PC-9 (cell line): ENCODE measurements around the gene ESPN. TPM values are rescaled to one million over a fixed set of nuclear protein-coding genes. Genes with fewer than 3 reads are reported as not detected.
A peak's percentile ranks its signal among the peaks of the same experiment; 100 is the strongest.

Experiments used
- BruUV-seq: library from RNA; stranded (reverse); fragments of 400-500 nt; replicated peaks from 2 replicates; lab custom pipeline; 2021; lab: Mats Ljungman, UMichigan
- CTCF ChIA-PET: fragments of 300-600 bp; sonication (Branson Sonifier 250); formaldehyde crosslinking; loops from one replicate; lab custom pipeline; 2022; ENCODE audit warnings: antibody characterized with exemption; lab: Charles Lee
- POLR2A ChIA-PET: fragments of 300-600 bp; sonication (Branson Sonifier 250); formaldehyde crosslinking; loops from one replicate; lab custom pipeline; 2022; ENCODE audit warnings: antibody characterized with exemption; ENCODE audit not compliant: unreplicated experiment; lab: Charles Lee
- DNase-seq, 2 experiments: peaks; one replicate each; pipeline versions ENCODE4 v3.0.0 to v3.0.0-alpha.2; 2015 to 2022; ENCODE audit warnings: mixed read lengths in 1 of 2
- H2AFZ ChIP-seq: fragments of 200-600 bp; sonication (generic); 2 replicates; pipeline ENCODE4 v1.8.1; 2017; ENCODE audit warnings: antibody characterized with exemption
- H3F3A ChIP-seq: fragments of 200-600 bp; sonication (generic); 2 replicates; pipeline ENCODE4 v1.8.1; 2017; ENCODE audit warnings: antibody characterized with exemption, mild to moderate bottlenecking, low read depth; ENCODE audit not compliant: insufficient read depth
- H3K27ac ChIP-seq: fragments of 200-600 bp; sonication (generic); 2 replicates; pipeline ENCODE4 v1.6.1; 2016; ENCODE audit warnings: mixed run types
- H3K27me3 ChIP-seq: fragments of 200-600 bp; sonication (generic); 2 replicates; pipeline ENCODE4 v1.6.1; 2016; ENCODE audit warnings: low read depth, mixed run types; ENCODE audit not compliant: insufficient read depth
- H3K36me3 ChIP-seq: fragments of 200-600 bp; sonication (generic); 2 replicates; pipeline ENCODE4 v1.6.1; 2016; ENCODE audit warnings: low read depth, mixed run types
- H3K4me1 ChIP-seq: fragments of 200-600 bp; sonication (generic); replicated peaks from 2 replicates; pipeline ENCODE4 v1.6.1; 2016; ENCODE audit warnings: mixed run types; ENCODE audit not compliant: insufficient read depth
- H3K4me2 ChIP-seq: fragments of 200-600 bp; sonication (generic); 2 replicates; pipeline ENCODE4 v1.6.1; 2017; ENCODE audit warnings: mixed run types
- H3K4me3 ChIP-seq: fragments of 200-600 bp; sonication (generic); 2 replicates; pipeline ENCODE4 v1.6.1; 2016; ENCODE audit warnings: mixed run types
- H3K79me2 ChIP-seq: fragments of 200-600 bp; sonication (generic); 2 replicates; pipeline ENCODE4 v1.6.1; 2017; ENCODE audit warnings: low read depth, mixed run types
- H3K9me2 ChIP-seq: fragments of 200-600 bp; sonication (generic); 2 replicates; pipeline ENCODE4 v1.8.1; 2017; ENCODE audit warnings: mild to moderate bottlenecking; ENCODE audit not compliant: insufficient read depth
- H3K9me3 ChIP-seq: fragments of 200-600 bp; sonication (generic); 2 replicates; pipeline ENCODE4 v1.8.1; 2016; ENCODE audit warnings: low read depth; ENCODE audit not compliant: insufficient read depth
- H4K20me1 ChIP-seq: fragments of 200-600 bp; sonication (generic); 2 replicates; pipeline ENCODE4 v1.8.1; 2017; ENCODE audit not compliant: insufficient read depth
- CTCF ChIP-seq: fragments of 200-600 bp; sonication (generic); conservative IDR thresholded peaks from 2 replicates; pipeline ENCODE4 v1.6.1; 2017; ENCODE audit warnings: mixed run types, antibody characterized with exemption, mild to moderate bottlenecking, moderate library complexity
- EZH2 ChIP-seq: fragments of 200-600 bp; sonication (generic); IDR thresholded peaks from 2 replicates; pipeline ENCODE4 v1.8.0; 2017; ENCODE audit warnings: antibody characterized with exemption, low read depth
- intact Hi-C: fragments of 100-400 bp; cut with micrococcal nuclease; formaldehyde crosslinking; loops from one replicate; pipeline ENCODE4 v1.10.0; 2022; ENCODE audit not compliant: unreplicated experiment
- total RNA-seq: library from RNA; stranded (reverse); gene quantifications from 2 replicates; pipeline ENCODE4 v1.2.3, GENCODE V29; 2021

Gene ESPN
- total RNA-seq, 1 experiment from 2014 or later = 18.6 TPM

GRCh38 chr1:6470132-6471085 is 45.8 kb downstream of the ESPN start:
- Histone ChIP-seq H2AFZ (no peak overlapping the region), H3K36me3 (no peaks in the 10 kb centered on the region), H3K4me2 (peak overlapping the region; percentile 71), H3K79me2 (no peaks in the 10 kb centered on the region), H3K27me3 (no peaks in the 10 kb centered on the region), H3K4me1 (peaks cover 11% of the 10 kb centered on the region; the same call in 1 of the 2 replicates), H3F3A (peaks cover 10% of the 10 kb centered on the region; the same call in 1 of the 2 replicates), H3K27ac (no peak overlapping the region), H3K9me2 (no peaks in the 10 kb centered on the region), H4K20me1 (no peaks in the 10 kb centered on the region), H3K9me3 (no peaks in the 10 kb centered on the region), H3K4me3 (no peak overlapping the region)
- ChIA-PET CTCF (no interaction called here), POLR2A (no interaction called here)
- intact Hi-C loops = no loop called here
- BruUV-seq = no TSS peak
- no peak for DNase-seq
- TF ChIP-seq EZH2 (no peak), CTCF (no peak)

- Histone ChIP-seq H4K20me1 (no peaks in the 10 kb centered on the region), H3K4me3 (peak overlapping the region; percentile 40; the same call in 1 of the 2 replicates), H3K4me1 (peaks cover 11% of the 10 kb centered on the region; the same call in 1 of the 2 replicates), H3K4me2 (peak overlapping the region; percentile 71), H3K79me2 (no peaks in the 10 kb centered on the region), H3K9me2 (no peaks in the 10 kb centered on the region), H2AFZ (no peak overlapping the region), H3F3A (peaks cover 10% of the 10 kb centered on the region; the same call in 1 of the 2 replicates), H3K27me3 (no peaks in the 10 kb centered on the region), H3K9me3 (no peaks in the 10 kb centered on the region), H3K27ac (peak overlapping the region; percentile 84), H3K36me3 (no peaks in the 10 kb centered on the region)
- intact Hi-C loops = no loop called here
- BruUV-seq = no TSS peak
- TF ChIP-seq EZH2 (no peak), CTCF (no peak)
- POLR2A ChIA-PET = interaction anchor here (0.6 kb wide), 1 partner anchor 163 kb away, joined by 3 read pairs; no protein-coding TSS in a partner anchor
- CTCF ChIA-PET = interaction anchor here (0.9 kb wide), 1 partner anchor 52 kb away, joined by 6 read pairs; the partner anchor contains the start of gene HES2
- DNase-seq = peak in 1 of 2 experiments; percentile 39
Measured at GRCh38 chr1:6471086-6471969, 46.8 kb downstream of the ESPN start.

- intact Hi-C loops = no loop called here
- DNase-seq = peak; percentile 75 to 78
- no peaks in the 10 kb centered on the region for H4K20me1 ChIP-seq
- peak overlapping the region; percentile 84 for H3K27ac ChIP-seq
- peaks cover 10% of the 10 kb centered on the region; the same call in 1 of the 2 replicates for H3F3A ChIP-seq
- H3K4me3 ChIP-seq = peak overlapping the region; percentile 31; the same call in 1 of the 2 replicates
- no peaks in the 10 kb centered on the region for H3K27me3 ChIP-seq
- H3K9me2 ChIP-seq = no peaks in the 10 kb centered on the region
- H3K36me3 ChIP-seq = no peaks in the 10 kb centered on the region
- ChIA-PET POLR2A (interaction anchor here (0.6 kb wide), 1 partner anchor 162 kb away, joined by 3 read pairs; no protein-coding TSS in a partner anchor), CTCF (interaction anchor here (0.9 kb wide), 1 partner anchor 52 kb away, joined by 6 read pairs; the partner anchor contains the start of gene HES2)
- H2AFZ ChIP-seq = no peak overlapping the region
- H3K79me2 ChIP-seq = no peaks in the 10 kb centered on the region
- no TSS peak for BruUV-seq
- no peak for TF ChIP-seq CTCF
- no peak for TF ChIP-seq EZH2
- H3K4me1 ChIP-seq = peaks cover 11% of the 10 kb centered on the region; the same call in 1 of the 2 replicates
- H3K4me2 ChIP-seq = peak overlapping the region; percentile 71
- H3K9me3 ChIP-seq = no peaks in the 10 kb centered on the region
Measured at GRCh38 chr1:6471970-6472368, 47.4 kb downstream of the ESPN start.
